Measurements from ENCODE around the gene FLRT2. TPM values are rescaled to one million over a fixed set of nuclear protein-coding genes. Genes with fewer than 3 reads are reported as not detected.

Gene FLRT2
- total and polyA plus RNA-seq, 9 of the 15 experiments (the other 6 are each of a cell fraction or from before 2014, with no cell fraction given) = 0.02 TPM; not detected in 8

GRCh38 chr14:85539510-85539909, 9.6 kb downstream of the FLRT2 start:
- DNase-seq (ENCODE audit: extremely low read depth in 1 of 4, low spot score in 3 of 4) (no peak), FAIRE-seq (no peak), ATAC-seq (no peak)
- Histone ChIP-seq H3K9me3 (replicated peaks; ENCODE audit: control insufficient read depth, insufficient read depth, low read depth, low read length) (no peaks in the 10 kb centered on the region), H2AFZ (ENCODE audit: low read depth, low read length) (no peak overlapping the region), H3K9me1 (ENCODE audit: control insufficient read depth, insufficient read depth, low read length) (no peaks in the 10 kb centered on the region), H3K79me2 (ENCODE audit: control insufficient read depth, insufficient read depth, low read length) (no peaks in the 10 kb centered on the region), H3K4me1 (replicated peaks in 1 of 2; ENCODE audit: control insufficient read depth in 2 of 2, insufficient read depth in 2 of 2, low read length in 2 of 2) (no peaks in the 10 kb centered on the region), H3K4me3 (no peak overlapping the region), H3K27ac (ENCODE audit: extremely low read depth, low read depth, low read length) (no peak overlapping the region), H3K36me3 (ENCODE audit: control insufficient read depth, insufficient read depth, low read length) (no peaks in the 10 kb centered on the region), H4K20me1 (replicated peaks; ENCODE audit: control insufficient read depth, insufficient read depth, low read length) (no peaks in the 10 kb centered on the region), H3K27me3 (ENCODE audit: control insufficient read depth in 2 of 2, insufficient read depth in 2 of 2, low read length in 2 of 2) (no peaks in the 10 kb centered on the region), H3K4me2 (ENCODE audit: insufficient read depth, low read length) (no peak overlapping the region), H3K9ac (ENCODE audit: insufficient read depth in 1 of 2, low read depth in 2 of 2, low read length in 2 of 2) (no peak overlapping the region)
- intact Hi-C loops (cut with micrococcal nuclease) = no loop called here
- in situ Hi-C loops (cut with MboI) = no loop called here
- WGBS (ENCODE audit: insufficient coverage, low coverage, missing lambda C conversion rate) = 0% methylated on average over 2 of the region's 2 CpGs
- BruUV-seq (replicated peaks) = no TSS peak
- POLR2A ChIA-PET = no interaction called here
- CTCF ChIA-PET (ENCODE audit: low intra/inter-chr PET ratio) = no interaction called here
- TF ChIP-seq RNF219 (CRISPR knock-in tag; IDR thresholded peaks at IDR 0.05) = no peak
- TF ChIP-seq FOXK2 (conservative IDR thresholded peaks at IDR 0.05 in 1 of 2, IDR thresholded peaks at IDR 0.05 in 1 of 2; ENCODE audit: low read depth in 2 of 2) = no peak
- TF ChIP-seq E2F3 (CRISPR knock-in tag; IDR thresholded peaks at IDR 0.05) = no peak
- TF ChIP-seq ZNF77 (CRISPR knock-in tag; IDR thresholded peaks at IDR 0.05) = no peak
- TF ChIP-seq ZBTB2 (IDR thresholded peaks at IDR 0.05) = no peak
- TF ChIP-seq RCOR1 (IDR thresholded peaks at IDR 0.05; ENCODE audit: borderline replicate concordance in 1 of 2, low read depth in 2 of 2, low read length in 2 of 2) = no peak
- no peak for TF ChIP-seq RAD21 (CRISPR knock-in tag; conservative IDR thresholded peaks at IDR 0.05 in 1 of 2, IDR thresholded peaks at IDR 0.05 in 1 of 2)
- TF ChIP-seq GMEB1 (CRISPR knock-in tag; IDR thresholded peaks at IDR 0.05) = no peak
- no peak for TF ChIP-seq ZNF408 (CRISPR knock-in tag; IDR thresholded peaks at IDR 0.05; ENCODE audit: low read depth)
- TF ChIP-seq ZNF124 (CRISPR knock-in tag; IDR thresholded peaks at IDR 0.05) = no peak
- no peak for TF ChIP-seq ZEB2 (IDR thresholded peaks at IDR 0.05)
- TF ChIP-seq PATZ1 (CRISPR knock-in tag; IDR thresholded peaks at IDR 0.05; ENCODE audit: borderline replicate concordance) = no peak
- TF ChIP-seq ELF1 (tag; IDR thresholded peaks at IDR 0.05) = no peak

All from K562 (cell line).